ENCODE data around the gene NR6A1. TPM values are rescaled to one million over a fixed set of nuclear protein-coding genes. Genes with fewer than 3 reads are reported as not detected.
"Not testable (repeated sequence)": the region's sequence is repeated elsewhere in the genome, so short reads cannot be mapped to it uniquely, and the experiment has no call there.

NR6A1 gene
- total RNA-seq, 1 donor from 2014 or later = 1.7 TPM

DNA sequence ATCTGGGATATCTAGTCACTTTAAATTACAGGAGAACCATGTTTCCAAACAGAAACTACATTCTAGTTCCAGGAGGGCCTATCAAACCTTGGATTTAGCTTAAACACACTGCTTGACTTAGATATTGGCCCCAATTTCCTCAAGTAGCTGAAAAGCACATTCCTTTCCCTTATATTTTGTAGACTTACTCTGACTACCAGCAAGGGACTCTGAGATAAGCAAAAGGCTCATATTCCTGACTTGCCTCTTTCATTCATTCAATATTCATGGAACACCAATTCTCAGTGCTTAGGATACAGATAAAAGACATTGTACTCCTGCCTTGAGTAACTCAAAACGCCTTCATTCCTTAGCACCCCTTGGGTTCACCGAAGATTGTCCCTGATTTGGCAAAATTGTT, 11.8 kb downstream of the NR6A1 start:
- ATAC-seq = no peak

DNA sequence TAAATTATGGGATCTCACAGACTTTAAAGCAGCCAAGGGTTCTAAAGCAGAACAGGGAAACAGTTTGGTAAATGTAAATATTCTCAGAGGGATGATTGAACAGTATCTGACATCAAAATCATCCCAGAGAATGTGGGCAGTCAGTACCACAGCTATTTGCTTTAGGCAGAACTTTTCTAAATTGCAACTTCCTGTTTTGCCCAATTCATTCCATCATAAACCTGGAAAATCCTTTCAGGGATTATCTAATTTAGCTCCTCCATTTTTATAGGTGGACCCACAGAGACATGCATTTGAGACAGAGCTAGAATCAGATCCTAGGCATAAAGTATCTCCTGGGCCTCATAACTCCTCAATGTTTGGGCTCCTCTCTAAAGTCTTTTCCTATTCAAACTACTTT, 12.4 kb downstream of the NR6A1 start:
- ATAC-seq = no peak

GRCh38 chr9:124758061-124758460, 13.1 kb downstream of the NR6A1 start:
- no peak for ATAC-seq

- no peak for ATAC-seq
These were observed 13.5 kb downstream of the NR6A1 start for GRCh38 chr9:124757616-124758015.

- no peak for ATAC-seq
These were observed 15.1 kb downstream of the NR6A1 start for GRCh38 chr9:124756011-124756410.

- no peak for ATAC-seq
These were observed 16.1 kb downstream of the NR6A1 start for GRCh38 chr9:124755061-124755460.

- ATAC-seq = no peak
These were observed 16.8 kb downstream of the NR6A1 start for GRCh38 chr9:124754289-124754688.

GRCh38 chr9:124752967-124753366, 18.1 kb downstream of the NR6A1 start:
- no peak for ATAC-seq

GRCh38 chr9:124749781-124750180, 21.3 kb downstream of the NR6A1 start:
- no peak for ATAC-seq

DNA sequence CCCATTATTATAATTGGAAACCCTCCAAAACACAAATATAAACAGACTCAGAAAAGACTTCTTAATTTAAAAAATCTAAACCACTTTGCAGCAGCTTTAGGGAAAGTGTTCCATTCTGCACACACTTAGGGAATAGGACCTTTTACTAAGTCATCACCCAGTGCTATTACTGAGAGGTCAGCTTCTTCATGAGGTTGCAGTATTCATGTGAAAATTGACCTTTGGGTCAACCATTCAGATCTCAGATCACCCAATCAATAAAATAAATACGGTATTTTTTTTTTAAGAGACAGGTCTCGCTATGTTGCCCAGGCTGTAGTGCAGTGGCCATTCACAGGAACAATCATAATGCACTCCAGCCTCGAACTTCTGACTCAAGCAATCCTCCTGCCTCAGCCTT, 21.8 kb downstream of the NR6A1 start:
- ATAC-seq = no peak

GRCh38 chr9:124747065-124747464, 24.0 kb downstream of the NR6A1 start:
- ATAC-seq = peak; percentile 61

GRCh38 chr9:124743686-124744348, 27.3 kb downstream of the NR6A1 start:
- no peak for ATAC-seq

- no peak for ATAC-seq
These were observed 28.2 kb downstream of the NR6A1 start for GRCh38 chr9:124742940-124743339.

DNA sequence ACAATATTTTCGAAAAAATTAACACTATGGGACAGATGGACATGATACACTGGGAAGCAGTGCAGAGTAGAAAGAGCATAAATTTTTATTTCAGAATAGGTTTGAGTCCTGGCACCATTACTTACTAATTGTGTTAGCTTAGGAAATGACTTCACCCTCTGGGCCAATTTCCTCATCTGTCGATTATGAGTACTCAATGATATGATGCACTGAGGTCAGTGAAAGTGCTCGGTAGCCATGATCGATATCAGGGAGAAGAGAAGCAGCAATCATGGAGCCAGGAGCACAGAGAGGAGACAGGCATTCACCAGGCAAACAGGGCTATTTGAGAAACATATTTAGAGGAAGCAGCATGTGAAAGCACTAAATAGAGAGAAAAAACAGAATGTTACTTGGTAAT, 29.4 kb downstream of the NR6A1 start:
- no peak for ATAC-seq

- no peak for ATAC-seq
These were observed 30.0 kb downstream of the NR6A1 start for GRCh38 chr9:124741149-124741548.

DNA sequence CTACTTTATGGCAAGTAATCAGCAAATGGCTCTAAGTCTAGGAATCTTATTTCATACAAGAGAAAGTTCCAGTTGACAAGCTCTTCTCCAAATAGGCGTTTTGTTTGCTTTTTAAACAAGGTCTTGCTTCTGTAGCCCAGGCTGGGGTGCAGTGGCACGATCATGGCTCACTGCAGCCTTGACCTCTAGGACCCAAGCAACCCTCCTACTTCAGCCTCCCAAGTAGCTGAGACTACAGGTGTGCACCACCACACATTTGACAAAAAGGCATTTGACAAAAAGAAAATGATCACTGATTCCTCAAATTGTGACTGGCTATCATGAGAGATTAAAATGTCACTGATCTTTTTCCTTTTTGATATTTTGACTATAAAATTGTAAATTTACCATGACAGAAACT, 31.8 kb downstream of the NR6A1 start:
- ATAC-seq = no peak

DNA sequence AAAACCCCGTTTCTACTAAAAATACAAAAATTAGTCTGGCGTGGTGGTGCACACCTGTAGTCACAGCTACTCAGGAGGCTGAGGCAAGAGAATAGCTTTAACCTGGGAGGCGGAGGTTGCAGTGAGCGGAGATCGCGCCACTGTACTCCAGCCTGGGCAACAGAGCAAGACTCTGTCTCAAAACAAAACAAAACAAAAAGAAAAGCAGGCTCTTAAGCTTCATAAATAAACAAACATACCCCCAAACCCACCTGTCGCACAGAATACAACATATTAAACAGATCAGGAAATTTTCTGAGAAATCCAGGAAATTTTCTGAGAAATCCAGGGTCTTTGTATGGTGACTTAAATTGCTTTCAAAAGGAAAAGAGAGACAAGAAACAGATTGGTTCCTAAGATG, 33.0 kb downstream of the NR6A1 start:
- ATAC-seq = not testable (repeated sequence)

DNA sequence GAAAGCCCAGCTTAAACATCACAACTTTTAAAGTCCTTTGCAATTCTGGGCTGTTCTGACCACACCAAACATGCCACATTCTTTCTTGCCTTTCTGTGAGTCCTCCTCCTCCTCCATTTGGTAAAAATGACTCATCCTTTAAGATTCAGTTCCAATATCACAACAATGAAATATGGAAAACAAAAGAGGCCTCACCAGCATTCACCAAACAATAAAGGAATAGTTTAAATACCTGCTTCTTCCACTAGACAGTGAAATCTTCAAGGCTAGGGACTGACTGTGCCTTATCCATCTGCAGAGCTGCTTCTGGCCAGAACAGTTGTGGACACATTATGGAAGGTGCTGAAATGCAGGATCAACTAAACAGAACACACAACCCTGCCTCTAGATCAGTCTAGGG, 36.0 kb downstream of the NR6A1 start:
- peak; percentile 57 for ATAC-seq

GRCh38 chr9:124734741-124735083, 36.4 kb downstream of the NR6A1 start:
- ATAC-seq = peak; percentile 27

DNA sequence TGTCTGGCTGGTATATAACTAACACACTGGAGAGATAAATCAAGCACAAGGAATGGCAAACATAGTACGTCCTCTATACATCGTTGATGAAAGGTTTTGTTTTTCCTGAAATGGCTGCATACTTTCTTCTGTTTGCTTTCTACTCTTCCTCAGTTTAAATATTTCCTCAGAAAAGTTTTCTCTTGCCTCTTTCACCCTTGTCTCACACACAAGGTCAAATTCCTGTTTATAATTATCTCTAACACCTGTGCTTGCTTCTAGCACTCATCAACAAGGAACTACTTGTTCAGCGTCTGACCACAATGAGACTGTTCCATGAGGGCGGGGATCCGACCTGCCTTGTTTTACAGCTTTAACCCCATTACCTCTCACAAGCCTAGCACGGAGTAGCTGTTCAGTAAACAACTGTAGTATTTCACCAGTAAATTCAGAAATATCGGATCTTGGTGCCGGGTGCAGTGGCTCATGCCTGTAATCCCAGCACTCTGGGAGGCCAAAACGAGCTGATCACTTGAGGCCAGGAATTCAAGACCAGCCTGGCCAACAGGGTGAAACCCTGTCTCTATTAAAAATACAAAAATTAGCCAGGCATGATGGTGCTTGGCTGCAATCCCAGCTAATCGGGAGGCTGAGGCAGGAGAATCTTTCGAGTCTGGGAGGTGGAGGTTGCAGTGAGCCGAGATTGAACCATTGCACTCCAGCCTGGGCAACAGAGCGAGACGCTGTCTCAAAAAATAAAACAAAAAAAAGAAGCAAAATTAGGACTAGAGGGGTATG, 37.0 kb downstream of the NR6A1 start:
- peak; percentile 82 for ATAC-seq

- ATAC-seq = no peak
These were observed 40.3 kb downstream of the NR6A1 start for GRCh38 chr9:124730772-124731171.

DNA sequence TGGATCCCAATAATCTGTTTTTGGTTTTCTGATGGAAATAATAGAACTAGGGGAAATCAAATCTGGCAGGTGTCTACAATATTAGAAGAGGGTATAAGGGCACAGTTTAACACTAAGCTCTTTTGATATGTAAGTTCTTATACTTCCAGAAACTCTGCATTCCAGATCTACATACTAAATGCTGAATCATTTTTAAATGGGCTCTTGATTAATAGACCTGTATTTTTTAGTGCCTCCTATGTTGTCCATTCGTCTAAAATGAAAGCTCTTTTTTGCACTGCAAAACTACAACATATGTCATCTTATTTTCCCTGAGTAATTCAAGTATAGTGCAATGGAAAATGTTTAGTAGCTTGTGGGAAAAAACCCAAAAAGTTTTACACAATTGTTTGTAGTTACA, 44.2 kb downstream of the NR6A1 start:
- ATAC-seq = peak; percentile 31

GRCh38 chr9:124725068-124725452, 46.1 kb downstream of the NR6A1 start:
- ATAC-seq = no peak

DNA sequence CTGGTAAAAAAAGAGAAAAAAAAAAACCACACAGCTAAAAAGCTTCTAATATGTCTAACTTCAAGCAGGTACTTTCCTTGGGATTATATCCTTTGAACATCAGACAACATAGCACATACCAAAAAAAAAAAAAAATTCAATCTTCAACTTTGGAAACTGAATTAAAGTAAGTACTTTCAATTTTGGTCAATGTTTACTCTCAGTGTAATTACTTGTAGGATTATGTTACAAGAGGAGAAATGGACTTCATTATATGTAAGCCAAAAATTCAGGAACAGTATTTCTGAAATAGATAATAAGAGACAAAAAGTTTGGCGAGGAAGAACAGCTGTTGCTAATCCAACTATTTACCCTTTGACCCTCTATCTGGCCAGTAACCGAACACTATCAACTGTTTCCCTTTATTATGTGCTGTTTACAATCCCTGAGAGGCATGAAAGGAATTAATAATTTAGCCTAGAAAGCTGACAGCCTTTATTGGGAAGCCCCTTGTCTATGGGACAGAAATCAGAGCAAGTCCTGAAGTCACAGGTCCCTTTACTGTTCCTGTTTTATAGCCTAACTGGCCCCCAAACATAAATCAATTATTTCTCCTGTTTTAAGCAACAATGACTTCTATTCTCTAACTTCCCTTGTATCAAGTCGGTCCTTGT, 46.6 kb downstream of the NR6A1 start:
- no peak for ATAC-seq

All from esophagus mucosa (tissue), 1 donor.